ENCODE measurements around the gene CLMN.

CLMN gene

GRCh38 chr14:95253039-95253630 lies 66.6 kb downstream of the CLMN start:
- Mint-ChIP-seq H3K36me3 (ENCODE audit: low read depth) (no peaks in the 10 kb centered on the region), H3K4me3 (no peak overlapping the region), H3K4me1 (ENCODE audit: low read depth) (no peaks in the 10 kb centered on the region), H3K9me3 (no peaks in the 10 kb centered on the region), H3K27me3 (ENCODE audit: low read depth) (peaks cover 17% of the 10 kb centered on the region), H3K27ac (no peak overlapping the region)

GRCh38 chr14:95252219-95252618 lies 67.5 kb downstream of the CLMN start:
- H3K27me3 Mint-ChIP-seq (ENCODE audit: low read depth) = peaks cover 20% of the 10 kb centered on the region
- H3K4me1 Mint-ChIP-seq (ENCODE audit: low read depth) = no peaks in the 10 kb centered on the region
- H3K9me3 Mint-ChIP-seq = no peaks in the 10 kb centered on the region
- H3K36me3 Mint-ChIP-seq (ENCODE audit: low read depth) = no peaks in the 10 kb centered on the region
- H3K27ac Mint-ChIP-seq = no peak overlapping the region
- H3K4me3 Mint-ChIP-seq = no peak overlapping the region

- Mint-ChIP-seq H3K9me3 (peaks cover 4% of the 10 kb centered on the region), H3K4me1 (ENCODE audit: low read depth) (peaks cover 2% of the 10 kb centered on the region), H3K27me3 (ENCODE audit: low read depth) (peaks cover 20% of the 10 kb centered on the region), H3K36me3 (ENCODE audit: low read depth) (no peaks in the 10 kb centered on the region), H3K27ac (no peak overlapping the region), H3K4me3 (no peak overlapping the region)
These were observed 68.8 kb downstream of the CLMN start for GRCh38 chr14:95250936-95251335.

- Mint-ChIP-seq H3K4me1 (ENCODE audit: low read depth) (peaks cover 2% of the 10 kb centered on the region), H3K27me3 (ENCODE audit: low read depth) (peaks cover 20% of the 10 kb centered on the region), H3K27ac (no peak overlapping the region), H3K36me3 (ENCODE audit: low read depth) (no peaks in the 10 kb centered on the region), H3K9me3 (peaks cover 7% of the 10 kb centered on the region), H3K4me3 (no peak overlapping the region)
These were observed 69.5 kb downstream of the CLMN start for GRCh38 chr14:95250140-95250769.

- Mint-ChIP-seq H3K4me3 (no peak overlapping the region), H3K9me3 (peaks cover 7% of the 10 kb centered on the region), H3K27ac (no peak overlapping the region), H3K4me1 (ENCODE audit: low read depth) (peaks cover 2% of the 10 kb centered on the region), H3K36me3 (ENCODE audit: low read depth) (no peaks in the 10 kb centered on the region), H3K27me3 (ENCODE audit: low read depth) (peaks cover 29% of the 10 kb centered on the region)
These were observed 71.3 kb downstream of the CLMN start for GRCh38 chr14:95248432-95248831.

GRCh38 chr14:95246870-95247269 lies 72.8 kb downstream of the CLMN start:
- no peaks in the 10 kb centered on the region for H3K36me3 Mint-ChIP-seq (ENCODE audit: low read depth)

GRCh38 chr14:95245334-95245733 lies 74.4 kb downstream of the CLMN start:
- Mint-ChIP-seq H3K36me3 (ENCODE audit: low read depth) (no peaks in the 10 kb centered on the region), H3K27me3 (ENCODE audit: low read depth) (peaks cover 27% of the 10 kb centered on the region), H3K27ac (no peak overlapping the region), H3K4me1 (ENCODE audit: low read depth) (peaks cover 2% of the 10 kb centered on the region), H3K9me3 (peaks cover 7% of the 10 kb centered on the region), H3K4me3 (no peak overlapping the region)

More at GRCh38 chr14:95246870-95247269, 72.8 kb downstream of the CLMN start:
- no peak overlapping the region for H3K27ac Mint-ChIP-seq
- peaks cover 29% of the 10 kb centered on the region for H3K27me3 Mint-ChIP-seq (ENCODE audit: low read depth)
- H3K4me3 Mint-ChIP-seq = no peak overlapping the region
- peaks cover 2% of the 10 kb centered on the region for H3K4me1 Mint-ChIP-seq (ENCODE audit: low read depth)
- peaks cover 7% of the 10 kb centered on the region for H3K9me3 Mint-ChIP-seq

GRCh38 chr14:95244587-95244986 lies 75.1 kb downstream of the CLMN start:
- H3K4me3 Mint-ChIP-seq = no peak overlapping the region
- peaks cover 7% of the 10 kb centered on the region for H3K9me3 Mint-ChIP-seq
- H3K27ac Mint-ChIP-seq = no peak overlapping the region
- peaks cover 2% of the 10 kb centered on the region for H3K4me1 Mint-ChIP-seq (ENCODE audit: low read depth)
- H3K27me3 Mint-ChIP-seq (ENCODE audit: low read depth) = peaks cover 23% of the 10 kb centered on the region
- H3K36me3 Mint-ChIP-seq (ENCODE audit: low read depth) = no peaks in the 10 kb centered on the region

GRCh38 chr14:95242870-95243269 lies 76.8 kb downstream of the CLMN start:
- peaks cover 2% of the 10 kb centered on the region for H3K4me1 Mint-ChIP-seq (ENCODE audit: low read depth)
- H3K4me3 Mint-ChIP-seq = no peak overlapping the region
- no peaks in the 10 kb centered on the region for H3K36me3 Mint-ChIP-seq (ENCODE audit: low read depth)
- no peak overlapping the region for H3K27ac Mint-ChIP-seq
- H3K27me3 Mint-ChIP-seq (ENCODE audit: low read depth) = peaks cover 21% of the 10 kb centered on the region
- peaks cover 7% of the 10 kb centered on the region for H3K9me3 Mint-ChIP-seq

GRCh38 chr14:95240859-95241813 lies 78.6 kb downstream of the CLMN start:
- no peaks in the 10 kb centered on the region for H3K36me3 Mint-ChIP-seq (ENCODE audit: low read depth)
- H3K4me3 Mint-ChIP-seq = no peak overlapping the region
- H3K4me1 Mint-ChIP-seq (ENCODE audit: low read depth) = peaks cover under 1% of the 10 kb centered on the region
- H3K9me3 Mint-ChIP-seq = peaks cover 5% of the 10 kb centered on the region
- peaks cover 18% of the 10 kb centered on the region for H3K27me3 Mint-ChIP-seq (ENCODE audit: low read depth)
- no peak overlapping the region for H3K27ac Mint-ChIP-seq

- Mint-ChIP-seq H3K27ac (no peak overlapping the region), H3K36me3 (ENCODE audit: low read depth) (no peaks in the 10 kb centered on the region), H3K4me3 (no peak overlapping the region), H3K4me1 (ENCODE audit: low read depth) (no peaks in the 10 kb centered on the region), H3K27me3 (ENCODE audit: low read depth) (peaks cover 10% of the 10 kb centered on the region), H3K9me3 (no peaks in the 10 kb centered on the region)
These were observed 81.0 kb downstream of the CLMN start for GRCh38 chr14:95238487-95239298.

- no peak overlapping the region for H3K4me3 Mint-ChIP-seq
- peaks cover 10% of the 10 kb centered on the region for H3K27me3 Mint-ChIP-seq (ENCODE audit: low read depth)
- no peaks in the 10 kb centered on the region for H3K4me1 Mint-ChIP-seq (ENCODE audit: low read depth)
These were observed 81.8 kb downstream of the CLMN start for GRCh38 chr14:95237958-95238340.

GRCh38 chr14:95237121-95237957 lies 82.4 kb downstream of the CLMN start:
- no peaks in the 10 kb centered on the region for H3K9me3 Mint-ChIP-seq

More at GRCh38 chr14:95237958-95238340, 81.8 kb downstream of the CLMN start:
- Mint-ChIP-seq H3K36me3 (ENCODE audit: low read depth) (no peaks in the 10 kb centered on the region), H3K27ac (no peak overlapping the region), H3K9me3 (no peaks in the 10 kb centered on the region)

More at GRCh38 chr14:95237121-95237957, 82.4 kb downstream of the CLMN start:
- H3K4me1 Mint-ChIP-seq (ENCODE audit: low read depth) = no peaks in the 10 kb centered on the region
- no peak overlapping the region for H3K4me3 Mint-ChIP-seq
- no peaks in the 10 kb centered on the region for H3K36me3 Mint-ChIP-seq (ENCODE audit: low read depth)
- H3K27ac Mint-ChIP-seq = no peak overlapping the region
- peaks cover 10% of the 10 kb centered on the region for H3K27me3 Mint-ChIP-seq (ENCODE audit: low read depth)
